Transverse colon (tissue), 4 donors: Measurements from ENCODE around the gene TJP3.

Experiments used
- CTCF ChIP-seq, 5 experiments: fragments of 200-600 bp in 3 of 5; fragments of 450-650 bp in 2 of 5; sonication (generic) in 3 of 5; IDR thresholded peaks; 1 replicate in 2 of 5; 2 replicates in 3 of 5; pipeline ENCODE4 v1.5.1; 2016 to 2017; ENCODE audit warnings: antibody characterized with exemption in 5 of 5, inconsistent platforms in 3 of 5, mild to moderate bottlenecking in 2 of 5, moderate library complexity in 1 of 5
- POLR2A ChIP-seq: fragments of 450-650 bp; IDR thresholded peaks from one replicate; pipeline ENCODE4 v1.6.1; 2016; ENCODE audit warnings: antibody characterized with exemption, mild to moderate bottlenecking, moderate library complexity
- POLR2AphosphoS5 ChIP-seq, 3 donors: sonication (generic); formaldehyde crosslinking; IDR thresholded peaks; one replicate each; pipeline ENCODE4 v1.6.1; 2016; ENCODE audit warnings: antibody characterized with exemption in 3 of 3

GRCh38 chr19:3720349-3720917, 12.2 kb downstream of the TJP3 start:
- TF ChIP-seq POLR2A (peak; percentile 48), CTCF (IDR thresholded peaks at IDR 0.05) (no peak), POLR2AphosphoS5 (IDR thresholded peaks at IDR 0.05) (peak in 2 of 3 donors; percentile 66 to 87)
